Common myeloid progenitor, CD34-positive (primary cell): ENCODE measurements around the gene TMTC1.

Experiments used
- CTCF ChIA-PET: fragments of 350-600 bp; sonication (Branson Sonifier 250); formaldehyde crosslinking; loops from one replicate; lab custom pipeline; 2021; ENCODE audit warnings: antibody characterized with exemption; lab: Charles Lee
- POLR2A ChIA-PET: fragments of 350-600 bp; sonication (Branson Sonifier 250); formaldehyde crosslinking; loops from one replicate; lab custom pipeline; 2021; ENCODE audit warnings: antibody characterized with exemption; lab: Charles Lee
- DNase-seq, 3 donors: peaks; one replicate each; pipeline versions ENCODE4 v3.0.0 to v3.0.0-alpha.2; 2013
- H3K27ac ChIP-seq, 2 experiments: 1 replicate in 1 of 2; 2 replicates in 1 of 2; pipeline ENCODE4 v1.7.0; 2013; ENCODE audit warnings: inconsistent platforms in 2 of 2, low read length in 2 of 2, mild to moderate bottlenecking in 2 of 2, low read depth in 1 of 2, moderate library complexity in 1 of 2; ENCODE audit not compliant: severe bottlenecking in 2 of 2, insufficient read depth in 1 of 2, poor library complexity in 1 of 2
- H3K27me3 ChIP-seq, 5 experiments: replicated peaks in 2 of 5; 1 replicate in 3 of 5; 2 replicates in 2 of 5; pipeline versions ENCODE4 v1.6.1 to v1.7.0; 2013; ENCODE audit warnings: low read length in 4 of 5, mild to moderate bottlenecking in 2 of 5, moderate library complexity in 2 of 5, inconsistent platforms in 1 of 5; ENCODE audit not compliant: insufficient read depth in 5 of 5, control insufficient read depth in 4 of 5
- H3K36me3 ChIP-seq, 4 experiments: 1 replicate in 2 of 4; 2 replicates in 2 of 4; pipeline versions ENCODE4 v1.6.1 to v1.7.0; 2013; ENCODE audit warnings: low read length in 3 of 4, control low read depth in 1 of 4, mild to moderate bottlenecking in 1 of 4; ENCODE audit not compliant: control insufficient read depth in 4 of 4, insufficient read depth in 4 of 4
- H3K4me1 ChIP-seq, 4 experiments: 1 replicate in 3 of 4; 2 replicates in 1 of 4; pipeline versions ENCODE4 v1.6.1 to v1.7.1; 2013; ENCODE audit warnings: low read length in 3 of 4, mild to moderate bottlenecking in 3 of 4, control low read depth in 1 of 4, inconsistent platforms in 1 of 4, moderate library complexity in 1 of 4; ENCODE audit not compliant: control insufficient read depth in 4 of 4, insufficient read depth in 4 of 4; ENCODE audit errors: control extremely low read depth in 1 of 4
- H3K4me3 ChIP-seq, 7 experiments: 1 replicate in 4 of 7; 2 replicates in 3 of 7; pipeline versions ENCODE4 v1.5.1 to v1.7.0; 2013; ENCODE audit warnings: mild to moderate bottlenecking in 7 of 7, low read length in 6 of 7, moderate library complexity in 6 of 7, inconsistent platforms in 2 of 7, low read depth in 2 of 7, control low read depth in 1 of 7; ENCODE audit not compliant: insufficient read depth in 4 of 7, control insufficient read depth in 1 of 7; ENCODE audit errors: extremely low read depth in 1 of 7
- H3K9me3 ChIP-seq, 5 experiments: 1 replicate in 4 of 5; 2 replicates in 1 of 5; pipeline versions ENCODE4 v1.6.1 to v1.7.1; 2013; ENCODE audit warnings: low read length in 4 of 5, mild to moderate bottlenecking in 2 of 5, inconsistent platforms in 1 of 5, low read depth in 1 of 5, moderate library complexity in 1 of 5; ENCODE audit not compliant: control insufficient read depth in 4 of 5, insufficient read depth in 2 of 5; ENCODE audit errors: control extremely low read depth in 1 of 5
- WGBS: methylation state at CpG from one replicate; pipeline ENCODE4 v1.1.5; 2013; ENCODE audit not compliant: insufficient coverage; 5-methylcytosine and 5-hydroxymethylcytosine counted together

Gene TMTC1

DNA sequence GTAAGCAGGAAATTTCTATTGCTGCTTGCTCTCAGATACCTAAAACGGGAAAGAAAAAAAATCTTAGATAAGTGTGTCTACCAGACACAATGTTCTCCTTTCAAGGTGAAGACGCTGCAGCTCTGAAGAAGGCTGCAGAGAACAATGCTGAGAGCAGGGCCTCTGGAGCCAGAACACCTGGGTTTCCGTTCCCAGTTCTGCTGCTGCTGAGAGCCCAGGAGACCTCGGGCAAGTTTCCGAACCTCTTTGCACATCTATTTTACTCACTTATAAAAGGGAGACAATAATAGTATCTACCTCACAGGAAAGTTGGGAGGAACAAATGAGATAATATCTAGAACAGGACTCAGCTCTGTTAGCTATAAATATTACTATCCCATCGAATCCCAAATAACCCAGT lies 122.9 kb downstream of the TMTC1 start:
- CTCF ChIA-PET = no interaction called here
- 83% methylated on average over 4 of the region's 6 CpGs for WGBS
- Histone ChIP-seq H3K27ac (no peak overlapping the region), H3K4me1 (no peaks in the 10 kb centered on the region), H3K9me3 (no peaks in the 10 kb centered on the region), H3K36me3 (no peaks in the 10 kb centered on the region), H3K4me3 (no peak overlapping the region), H3K27me3 (no peaks in the 10 kb centered on the region)
- DNase-seq = no peak
- POLR2A ChIA-PET = no interaction called here

GRCh38 chr12:29656762-29657538 lies 126.8 kb downstream of the TMTC1 start:
- no peaks in the 10 kb centered on the region for H3K9me3 ChIP-seq
- H3K27ac ChIP-seq = no peak overlapping the region
- no peaks in the 10 kb centered on the region for H3K36me3 ChIP-seq
- no peaks in the 10 kb centered on the region for H3K4me1 ChIP-seq
- DNase-seq = no peak
- no peaks in the 10 kb centered on the region for H3K27me3 ChIP-seq
- H3K4me3 ChIP-seq = no peak overlapping the region
- POLR2A ChIA-PET = no interaction called here
- CTCF ChIA-PET = no interaction called here
- WGBS = 100% methylated on average over 3 of the region's 3 CpGs

DNA sequence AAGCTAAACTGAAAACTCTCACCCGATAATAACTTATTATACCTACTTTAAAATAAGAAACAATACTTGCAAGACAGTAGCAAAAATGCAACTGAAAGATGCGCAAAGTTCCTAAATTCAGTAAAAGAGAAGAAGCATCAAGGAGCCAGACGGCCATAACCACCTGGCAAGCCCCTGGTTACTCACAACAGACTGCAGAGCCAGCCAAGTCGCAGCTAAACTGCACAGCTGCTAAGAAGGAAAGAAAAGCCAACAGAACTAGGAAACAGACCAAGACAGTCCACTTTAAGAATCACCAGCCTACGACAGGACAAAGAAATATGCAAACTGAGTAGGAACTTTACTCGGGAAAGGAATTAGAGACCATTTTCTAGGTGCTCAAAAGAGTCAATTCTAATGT lies 127.9 kb downstream of the TMTC1 start:
- H3K4me3 ChIP-seq = no peak overlapping the region
- H3K4me1 ChIP-seq = no peaks in the 10 kb centered on the region
- ChIA-PET POLR2A (interaction anchor here (0.7 kb wide), 1 partner anchor 331 kb away, joined by 3 read pairs; no protein-coding TSS in a partner anchor), CTCF (no interaction called here)
- 87% methylated on average over 3 of the region's 6 CpGs for WGBS
- H3K36me3 ChIP-seq = no peaks in the 10 kb centered on the region
- no peak overlapping the region for H3K27ac ChIP-seq
- DNase-seq = no peak
- H3K27me3 ChIP-seq = no peaks in the 10 kb centered on the region
- no peaks in the 10 kb centered on the region for H3K9me3 ChIP-seq

GRCh38 chr12:29653286-29653685 lies 130.5 kb downstream of the TMTC1 start:
- H3K4me3 ChIP-seq = no peak overlapping the region
- POLR2A ChIA-PET = no interaction called here
- H3K4me1 ChIP-seq = no peaks in the 10 kb centered on the region
- H3K36me3 ChIP-seq = no peaks in the 10 kb centered on the region
- no peak for DNase-seq
- 88% methylated on average over 4 of the region's 4 CpGs for WGBS
- no peak overlapping the region for H3K27ac ChIP-seq
- no peaks in the 10 kb centered on the region for H3K27me3 ChIP-seq
- no peaks in the 10 kb centered on the region for H3K9me3 ChIP-seq
- CTCF ChIA-PET = no interaction called here

GRCh38 chr12:29650371-29650770 lies 133.4 kb downstream of the TMTC1 start:
- CTCF ChIA-PET = no interaction called here

DNA sequence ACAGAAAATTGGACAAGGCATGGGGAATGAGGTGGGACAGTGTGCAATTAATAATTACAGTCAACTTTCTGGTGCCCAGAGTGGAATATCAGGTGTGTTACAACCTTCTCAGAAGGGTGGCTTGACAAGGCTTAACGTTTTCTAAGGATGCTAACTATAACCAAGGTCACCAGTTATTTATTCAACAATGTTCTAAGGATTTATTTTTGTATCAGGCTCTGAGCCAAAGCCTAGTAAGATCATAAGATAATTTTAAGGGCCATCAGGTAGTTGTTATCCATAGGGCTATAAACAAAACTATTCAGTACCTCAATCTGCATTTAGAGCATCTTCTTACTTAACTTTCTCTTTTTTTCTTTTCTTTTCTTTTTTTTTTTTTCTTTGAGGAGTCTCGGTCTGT lies 134.0 kb downstream of the TMTC1 start:
- Histone ChIP-seq H3K27ac (no peak overlapping the region), H3K9me3 (no peaks in the 10 kb centered on the region), H3K27me3 (no peaks in the 10 kb centered on the region), H3K4me1 (no peaks in the 10 kb centered on the region), H3K4me3 (no peak overlapping the region), H3K36me3 (no peaks in the 10 kb centered on the region)
- no peak for DNase-seq
- WGBS = no CpG with 5 or more reads among the region's 2 CpGs
- ChIA-PET CTCF (no interaction called here), POLR2A (no interaction called here)

More at GRCh38 chr12:29650371-29650770, 133.4 kb downstream of the TMTC1 start:
- POLR2A ChIA-PET = no interaction called here
- no peak for DNase-seq
- Histone ChIP-seq H3K4me1 (no peaks in the 10 kb centered on the region), H3K27me3 (no peaks in the 10 kb centered on the region), H3K27ac (no peak overlapping the region), H3K36me3 (no peaks in the 10 kb centered on the region), H3K4me3 (no peak overlapping the region), H3K9me3 (no peaks in the 10 kb centered on the region)
- 93% methylated on average over 4 of the region's 4 CpGs for WGBS

GRCh38 chr12:29644536-29645162 lies 139.1 kb downstream of the TMTC1 start:
- Histone ChIP-seq H3K27ac (no peak overlapping the region), H3K9me3 (no peaks in the 10 kb centered on the region), H3K36me3 (no peaks in the 10 kb centered on the region), H3K27me3 (no peaks in the 10 kb centered on the region), H3K4me1 (no peaks in the 10 kb centered on the region), H3K4me3 (no peak overlapping the region)
- CTCF ChIA-PET = no interaction called here
- DNase-seq = no peak
- POLR2A ChIA-PET = interaction anchor here (0.7 kb wide), 1 partner anchor 19 kb away, joined by 5 read pairs; no protein-coding TSS in a partner anchor
- 88% methylated on average over 1 of the region's 1 CpG for WGBS
